Mucosa of rectum (tissue), 2 donors: Measurements from ENCODE around the gene SFRP5.

Experiments used
- H3K27ac ChIP-seq, 2 donors: one replicate each; pipeline ENCODE4 v1.7.0; 2013; ENCODE audit warnings: inconsistent platforms in 2 of 2, low read depth in 2 of 2, low read length in 2 of 2
- H3K27me3 ChIP-seq, 2 donors: one replicate each; pipeline ENCODE4 v1.7.0; 2013; ENCODE audit warnings: low read length in 2 of 2; ENCODE audit not compliant: control insufficient read depth in 2 of 2, insufficient read depth in 2 of 2
- H3K36me3 ChIP-seq, 2 donors: one replicate each; pipeline ENCODE4 v1.7.0; 2013; ENCODE audit warnings: low read length in 2 of 2; ENCODE audit not compliant: control insufficient read depth in 2 of 2, insufficient read depth in 2 of 2
- H3K4me1 ChIP-seq, 2 donors: one replicate each; pipeline ENCODE4 v1.7.0; 2013; ENCODE audit warnings: low read length in 2 of 2, mild to moderate bottlenecking in 1 of 2; ENCODE audit not compliant: control insufficient read depth in 2 of 2, insufficient read depth in 2 of 2
- H3K4me3 ChIP-seq, 2 donors: one replicate each; pipeline ENCODE4 v1.7.0; 2013; ENCODE audit warnings: low read length in 2 of 2
- H3K9ac ChIP-seq, 2 donors: one replicate each; pipeline ENCODE4 v1.7.0; 2013; ENCODE audit warnings: low read length in 2 of 2, low read depth in 1 of 2, mild to moderate bottlenecking in 1 of 2
- H3K9me3 ChIP-seq, 2 donors: one replicate each; pipeline ENCODE4 v1.7.0; 2013; ENCODE audit warnings: low read length in 2 of 2; ENCODE audit not compliant: control insufficient read depth in 2 of 2
- donor health status: healthy.
- donor health status: Normal muscosa, but diverticular disease.

SFRP5 gene

GRCh38 chr10:97764519-97764931 is 7.3 kb downstream of the SFRP5 start:
- Histone ChIP-seq H3K9me3 (no peaks in the 10 kb centered on the region), H3K27ac (no peak overlapping the region), H3K9ac (no peak overlapping the region), H3K27me3 (peaks cover 5 to 6% of the 10 kb centered on the region in 2 donors), H3K4me3 (no peak overlapping the region), H3K4me1 (peaks cover 0 to 3% of the 10 kb centered on the region in 2 donors), H3K36me3 (peaks cover 16 to 24% of the 10 kb centered on the region in 2 donors)

DNA sequence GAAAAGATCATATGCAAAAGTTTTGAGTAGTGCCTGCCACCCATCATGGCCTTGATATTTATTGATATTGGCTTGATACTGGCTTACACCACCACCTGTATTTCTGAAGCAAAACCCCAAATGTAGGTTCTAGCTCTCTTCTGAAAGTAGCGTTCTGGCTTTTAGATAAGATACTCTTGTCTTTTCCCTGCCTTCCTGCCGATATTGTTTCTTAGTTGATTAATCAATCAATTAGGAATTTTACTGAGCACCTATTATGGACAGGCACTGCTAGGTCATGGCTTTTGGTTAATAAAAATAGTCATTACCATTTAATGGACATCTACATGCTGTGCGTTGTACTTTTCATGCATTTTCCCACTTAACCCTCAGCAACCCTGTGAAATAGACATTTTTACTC is 7.9 kb downstream of the SFRP5 start:
- H3K27ac ChIP-seq, result no peak overlapping the region
- peaks cover 21 to 30% of the 10 kb centered on the region in 2 donors for H3K36me3 ChIP-seq
- no peak overlapping the region for H3K4me3 ChIP-seq
- peaks cover 0 to under 1% of the 10 kb centered on the region in 2 donors for H3K27me3 ChIP-seq
- no peaks in the 10 kb centered on the region for H3K9me3 ChIP-seq
- H3K9ac ChIP-seq, result no peak overlapping the region
- peaks cover 0 to 3% of the 10 kb centered on the region in 2 donors for H3K4me1 ChIP-seq

DNA sequence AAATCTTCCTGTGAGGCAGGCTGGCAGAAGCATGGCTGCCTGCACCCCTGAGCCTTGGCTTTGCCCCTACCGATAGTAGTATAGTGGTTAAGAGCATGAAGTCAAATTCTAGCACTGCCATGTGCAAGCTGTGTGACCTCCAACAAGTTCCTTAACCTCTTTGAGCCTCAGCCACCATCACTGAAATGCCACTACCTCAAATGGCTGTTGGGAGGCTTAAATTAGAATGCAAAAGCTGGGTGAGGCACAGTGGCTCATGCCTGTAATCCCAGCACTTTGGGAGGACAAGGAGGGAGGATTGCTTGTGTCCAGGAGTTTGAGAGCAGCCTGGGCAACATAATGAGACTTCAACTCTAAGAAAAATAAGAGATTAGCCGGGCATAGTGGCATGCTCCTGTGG is 8.4 kb downstream of the SFRP5 start:
- Histone ChIP-seq H3K27ac (peak overlapping the region in 1 of 2 donors; percentile 9), H3K9ac (no peak overlapping the region), H3K9me3 (no peaks in the 10 kb centered on the region), H3K27me3 (no peaks in the 10 kb centered on the region), H3K4me1 (peaks cover 0 to 3% of the 10 kb centered on the region in 2 donors), H3K36me3 (peaks cover 21 to 30% of the 10 kb centered on the region in 2 donors), H3K4me3 (no peak overlapping the region)

DNA sequence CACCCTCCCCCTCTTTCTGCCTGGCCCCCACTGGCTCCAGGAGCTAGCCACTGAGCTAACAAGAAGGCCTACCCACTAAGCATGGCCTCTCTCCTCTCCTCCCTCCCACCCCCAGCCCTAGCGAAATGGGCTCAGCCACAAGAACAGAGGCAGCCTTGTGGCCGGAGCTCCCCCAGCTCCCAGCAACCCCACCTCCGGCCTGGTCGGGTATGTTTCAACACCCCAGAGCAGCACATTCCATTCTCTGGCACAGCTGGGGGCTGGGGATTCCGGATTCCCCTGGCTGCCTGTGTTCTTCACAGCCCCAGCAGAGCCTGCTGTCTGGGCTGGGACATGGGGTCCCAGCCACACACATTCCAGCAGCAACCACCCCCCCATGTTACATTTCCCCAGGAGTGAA is 9.0 kb downstream of the SFRP5 start:
- Histone ChIP-seq H3K4me3 (no peak overlapping the region), H3K27ac (no peak overlapping the region), H3K4me1 (peaks cover 0 to 3% of the 10 kb centered on the region in 2 donors), H3K27me3 (no peaks in the 10 kb centered on the region), H3K36me3 (peaks cover 21 to 30% of the 10 kb centered on the region in 2 donors), H3K9me3 (no peaks in the 10 kb centered on the region), H3K9ac (no peak overlapping the region)

DNA sequence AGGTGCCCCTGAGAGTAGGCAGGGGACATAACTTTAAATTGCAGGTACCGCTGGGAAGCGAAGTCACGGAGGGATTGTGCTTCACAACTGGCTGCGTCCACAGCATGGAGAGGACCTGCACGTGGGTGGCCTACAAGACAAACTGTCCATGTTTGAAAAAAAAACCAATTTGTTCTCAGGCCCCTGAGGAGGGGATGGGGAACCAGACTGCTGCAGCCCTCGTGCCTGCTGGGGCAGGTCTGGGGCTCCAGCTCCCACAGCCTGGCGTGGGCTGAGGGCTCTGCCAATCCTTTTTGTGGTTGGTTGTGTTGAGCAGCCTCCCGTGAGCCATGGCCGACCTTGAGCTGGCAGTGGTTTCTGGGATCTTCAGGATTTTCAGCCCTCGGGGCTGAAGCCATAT is 9.7 kb downstream of the SFRP5 start:
- Histone ChIP-seq H3K4me3 (no peak overlapping the region), H3K27ac (peak overlapping the region in 1 of 2 donors; percentile 23), H3K4me1 (peaks cover 0 to 3% of the 10 kb centered on the region in 2 donors), H3K27me3 (no peaks in the 10 kb centered on the region), H3K36me3 (peaks cover 28 to 34% of the 10 kb centered on the region in 2 donors), H3K9me3 (no peaks in the 10 kb centered on the region), H3K9ac (no peak overlapping the region)

GRCh38 chr10:97761331-97761865 is 10.4 kb downstream of the SFRP5 start:
- Histone ChIP-seq H3K4me3 (no peak overlapping the region), H3K9me3 (no peaks in the 10 kb centered on the region), H3K9ac (no peak overlapping the region), H3K27me3 (no peaks in the 10 kb centered on the region), H3K36me3 (peaks cover 34 to 40% of the 10 kb centered on the region in 2 donors), H3K27ac (no peak overlapping the region), H3K4me1 (peaks cover 0 to 3% of the 10 kb centered on the region in 2 donors)

DNA sequence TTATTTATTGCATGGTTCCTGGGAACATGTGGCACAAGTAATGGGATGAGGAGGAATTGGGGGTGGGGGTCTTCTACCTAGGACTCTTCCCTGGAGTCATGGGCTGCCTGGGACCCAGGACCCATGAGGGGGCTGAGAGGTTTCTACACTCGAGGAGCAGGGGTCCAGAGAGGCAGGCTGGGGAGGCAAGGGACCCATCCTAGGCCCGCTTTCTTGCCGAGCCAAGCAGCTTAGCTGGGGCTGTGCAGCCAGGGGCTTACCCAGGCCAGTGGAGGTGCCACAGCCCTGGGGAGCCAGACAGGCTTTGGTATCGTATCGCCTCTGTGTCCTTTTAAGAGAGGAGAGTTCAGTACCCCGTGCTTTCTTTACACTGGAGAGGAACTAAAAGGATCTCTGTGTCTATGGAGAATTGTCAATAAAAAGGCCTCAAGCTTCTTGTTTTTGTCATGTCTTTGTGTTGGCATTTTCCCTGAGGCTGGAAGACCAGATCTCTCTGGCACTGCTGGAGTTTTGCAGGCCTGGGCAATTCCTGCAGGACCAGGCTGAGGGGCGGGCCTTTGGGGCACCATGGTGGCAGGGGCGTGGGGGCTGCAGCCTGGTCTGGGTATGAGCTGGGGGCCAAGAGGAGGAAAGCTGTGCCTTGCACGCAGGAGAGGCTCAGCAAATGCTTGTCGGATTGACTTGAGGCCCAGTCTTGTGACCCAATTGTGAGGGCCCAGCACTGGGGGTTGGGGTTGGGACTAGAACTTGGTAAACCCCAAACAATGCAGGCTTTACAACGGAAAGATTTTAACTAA is 11.1 kb downstream of the SFRP5 start:
- peaks cover 42 to 48% of the 10 kb centered on the region in 2 donors for H3K36me3 ChIP-seq
- H3K4me1 ChIP-seq, result peaks cover 0 to 3% of the 10 kb centered on the region in 2 donors
- no peak overlapping the region for H3K4me3 ChIP-seq
- H3K27ac ChIP-seq, result no peak overlapping the region
- H3K27me3 ChIP-seq, result no peaks in the 10 kb centered on the region
- no peak overlapping the region for H3K9ac ChIP-seq
- no peaks in the 10 kb centered on the region for H3K9me3 ChIP-seq

DNA sequence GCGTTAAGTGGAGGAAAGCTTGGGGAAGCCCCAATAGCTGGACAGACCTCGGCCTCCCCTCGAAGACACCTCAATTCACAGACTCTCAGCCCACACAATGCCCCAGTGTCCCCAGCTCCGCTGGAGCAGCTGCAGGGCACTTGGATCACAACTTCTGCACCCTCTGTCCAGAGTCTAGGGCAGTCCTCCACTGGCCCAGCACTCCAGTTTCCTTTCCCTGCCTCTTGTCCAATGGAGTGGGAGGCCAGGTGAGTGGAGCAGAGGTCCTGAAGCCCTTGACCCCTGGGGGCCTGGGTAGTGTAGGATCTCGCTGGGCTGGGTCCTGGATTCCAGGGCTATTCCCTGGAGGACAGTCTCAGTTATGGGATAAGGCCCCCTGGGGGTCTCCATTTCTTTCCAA is 11.9 kb downstream of the SFRP5 start:
- Histone ChIP-seq H3K4me3 (no peak overlapping the region), H3K9ac (no peak overlapping the region), H3K27me3 (no peaks in the 10 kb centered on the region), H3K27ac (no peak overlapping the region), H3K9me3 (no peaks in the 10 kb centered on the region), H3K36me3 (peaks cover 48 to 55% of the 10 kb centered on the region in 2 donors), H3K4me1 (peaks cover 0 to 3% of the 10 kb centered on the region in 2 donors)

- Histone ChIP-seq H3K9me3 (no peaks in the 10 kb centered on the region), H3K4me1 (no peaks in the 10 kb centered on the region), H3K4me3 (no peak overlapping the region), H3K27me3 (no peaks in the 10 kb centered on the region), H3K36me3 (peaks cover 54 to 61% of the 10 kb centered on the region in 2 donors), H3K27ac (no peak overlapping the region), H3K9ac (no peak overlapping the region)
These were observed 12.5 kb downstream of the SFRP5 start for GRCh38 chr10:97759158-97759887.

GRCh38 chr10:97757471-97757870 is 14.3 kb downstream of the SFRP5 start:
- Histone ChIP-seq H3K27ac (no peak overlapping the region), H3K36me3 (peaks cover 69 to 78% of the 10 kb centered on the region in 2 donors), H3K4me3 (no peak overlapping the region), H3K9ac (no peak overlapping the region), H3K27me3 (no peaks in the 10 kb centered on the region), H3K9me3 (no peaks in the 10 kb centered on the region), H3K4me1 (no peaks in the 10 kb centered on the region)
